CD1c-positive myeloid dendritic cell (primary cell): ENCODE data around the gene BLVRB.
"Not testable (repeated sequence)": the region's sequence is repeated elsewhere in the genome, so short reads cannot be mapped to it uniquely, and the experiment has no call there.

ENCODE experiments used
- DNase-seq: peaks from one replicate; pipeline ENCODE4 v3.0.0-alpha.2; 2016; ENCODE audit errors: extremely low spot score

Gene BLVRB

GRCh38 chr19:40486017-40486416 is 20.5 kb upstream of the BLVRB start:
- DNase-seq = no peak

- not testable (repeated sequence) for DNase-seq
Measured at GRCh38 chr19:40475878-40476644, 10.5 kb upstream of the BLVRB start.

GRCh38 chr19:40474737-40475136 is 9.2 kb upstream of the BLVRB start:
- DNase-seq = no peak

- no peak for DNase-seq
Measured at GRCh38 chr19:40472516-40472915, 7.0 kb upstream of the BLVRB start.

- no peak for DNase-seq
Measured at GRCh38 chr19:40471111-40471510, 5.6 kb upstream of the BLVRB start.

GRCh38 chr19:40469011-40469410 is 3.5 kb upstream of the BLVRB start:
- DNase-seq = peak; percentile 32

GRCh38 chr19:40466985-40467734 is 1.6 kb upstream of the BLVRB start, which contains the start of gene SPTBN4:
SPTBN4 (plus strand) TSS chr19:40467001; CDS start chr19:40472622, 5,621 bp downstream.
- no peak for DNase-seq

- DNase-seq = peak; percentile 96
Measured at GRCh38 chr19:40466219-40466984, 857 bp upstream of the BLVRB start.

- peak; percentile 80 for DNase-seq
Measured at GRCh38 chr19:40465025-40465556, 454 bp downstream of the BLVRB start.

GRCh38 chr19:40464059-40465024 is 1.2 kb downstream of the BLVRB start:
- peak; percentile 95 for DNase-seq

GRCh38 chr19:40463587-40464037 is 1.9 kb downstream of the BLVRB start:
- peak; percentile 19 for DNase-seq

GRCh38 chr19:40461669-40462221 is 3.8 kb downstream of the BLVRB start:
- DNase-seq = peak; percentile 82

- DNase-seq = no peak
Measured at GRCh38 chr19:40460185-40460584, 5.4 kb downstream of the BLVRB start.

- DNase-seq = no peak
Measured at GRCh38 chr19:40458597-40458974, 7.0 kb downstream of the BLVRB start.

- DNase-seq = no peak
Measured at GRCh38 chr19:40457953-40458596, 7.5 kb downstream of the BLVRB start.

- no peak for DNase-seq
Measured at GRCh38 chr19:40457048-40457447, 8.5 kb downstream of the BLVRB start.

- DNase-seq = not testable (repeated sequence)
Measured at GRCh38 chr19:40453943-40454342, 11.6 kb downstream of the BLVRB start.

GRCh38 chr19:40453151-40453735 is 12.3 kb downstream of the BLVRB start:
- no peak for DNase-seq

- DNase-seq = no peak
Measured at GRCh38 chr19:40452016-40452415, 13.5 kb downstream of the BLVRB start.

GRCh38 chr19:40450664-40451063 is 14.9 kb downstream of the BLVRB start:
- no peak for DNase-seq
